Stimulated activated CD4-positive, alpha-beta T cell treated with anti-CD3 and anti-CD28 coated beads, Interleukin-4, amount 100 ng/mL, for 4 hours (primary cell): ENCODE data around the gene GPR108.

Experiments used
- DNase-seq, 2 experiments: peaks; one replicate each; pipeline ENCODE4 v3.0.0-alpha.2; 2020

The GPR108 gene

GRCh38 chr19:6700586-6701316 lies 36.6 kb downstream of the GPR108 start:
- DNase-seq, result no peak

DNA sequence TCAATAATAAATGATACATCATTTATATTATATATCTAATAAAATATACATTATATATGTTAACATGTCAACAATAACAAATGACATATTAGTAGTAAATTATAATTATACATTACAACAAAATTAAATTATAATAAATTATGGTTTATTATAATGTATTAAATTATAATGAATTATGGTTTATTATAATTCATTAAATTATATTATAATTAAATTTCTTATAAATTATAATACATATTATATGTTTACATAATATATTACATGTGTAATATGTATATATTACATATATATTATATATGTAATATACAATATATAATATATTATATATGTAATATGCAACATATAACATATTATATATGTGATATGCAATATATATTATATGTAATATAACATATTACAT lies 37.4 kb downstream of the GPR108 start:
- no peak for DNase-seq

GRCh38 chr19:6697291-6697690 lies 40.1 kb downstream of the GPR108 start:
- DNase-seq, result no peak

- DNase-seq, result no peak
These were observed 41.0 kb downstream of the GPR108 start for GRCh38 chr19:6696239-6696820.

GRCh38 chr19:6694147-6694815 lies 43.1 kb downstream of the GPR108 start:
- DNase-seq, result no peak

GRCh38 chr19:6693681-6694080 lies 43.7 kb downstream of the GPR108 start:
- DNase-seq, result no peak

DNA sequence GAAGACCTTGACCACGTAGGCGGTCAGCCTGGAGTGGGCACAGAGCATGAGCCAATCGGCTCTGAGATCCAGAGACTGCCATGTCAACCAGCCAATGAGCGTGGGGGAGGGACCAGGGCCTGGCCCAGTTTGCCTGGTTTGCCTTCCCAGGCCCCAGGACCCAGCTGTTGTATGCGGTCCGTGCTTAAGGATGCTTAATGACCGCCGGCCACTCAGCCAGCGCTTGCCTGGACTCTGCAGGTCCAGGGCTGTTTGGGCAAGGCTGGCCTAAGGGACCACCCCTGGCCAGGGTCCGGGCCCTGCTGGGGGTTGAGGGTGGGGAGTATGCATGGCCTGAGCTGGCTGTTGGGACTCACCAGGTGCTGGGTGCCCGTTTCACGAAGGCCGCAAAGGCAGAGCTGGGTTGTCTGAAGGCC lies 44.3 kb downstream of the GPR108 start:
- DNase-seq, result no peak

DNA sequence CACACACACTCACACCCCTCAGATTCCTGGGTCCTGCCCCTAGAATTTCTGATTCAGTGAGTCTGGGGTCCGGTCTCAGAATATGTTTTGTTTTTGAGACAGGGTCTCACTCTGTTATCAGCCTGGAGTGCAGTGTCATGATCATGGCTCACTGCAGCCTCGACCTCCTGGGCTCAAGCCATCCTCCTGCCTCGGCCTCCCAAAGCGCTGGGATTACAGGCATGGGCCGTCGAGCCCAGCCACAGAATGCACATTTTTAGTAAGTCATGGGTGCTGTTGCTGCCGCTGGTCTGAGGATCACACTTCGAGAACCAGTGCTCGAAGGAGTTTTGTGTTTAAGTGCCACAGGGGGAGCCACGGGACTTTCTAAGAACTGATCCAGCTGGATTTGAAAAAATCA lies 45.4 kb downstream of the GPR108 start:
- no peak for DNase-seq

DNA sequence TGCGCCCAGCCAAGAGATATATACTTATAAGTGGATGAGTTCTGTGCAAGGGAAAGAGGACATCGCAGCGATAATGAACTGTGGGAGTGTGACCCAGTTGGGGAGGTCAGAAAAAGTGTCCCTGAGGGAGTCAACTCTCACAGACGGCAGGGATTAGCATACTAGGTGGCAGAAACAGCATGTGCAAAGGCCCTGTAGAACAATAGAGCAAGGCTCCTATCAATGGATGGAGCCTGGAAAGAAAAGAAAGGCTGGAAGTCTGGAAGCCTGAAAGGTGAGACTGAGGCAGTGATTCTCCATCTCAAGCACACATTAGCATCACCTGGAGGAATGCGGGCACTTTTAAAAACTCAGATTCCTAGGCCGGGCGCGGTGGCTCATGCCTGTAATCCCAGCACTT lies 46.0 kb downstream of the GPR108 start:
- DNase-seq, result no peak

GRCh38 chr19:6690160-6690885 lies 47.1 kb downstream of the GPR108 start:
- no peak for DNase-seq

GRCh38 chr19:6687114-6687513 lies 50.3 kb downstream of the GPR108 start:
- DNase-seq, result no peak

- DNase-seq, result no peak
These were observed 50.8 kb downstream of the GPR108 start for GRCh38 chr19:6686628-6686975.

DNA sequence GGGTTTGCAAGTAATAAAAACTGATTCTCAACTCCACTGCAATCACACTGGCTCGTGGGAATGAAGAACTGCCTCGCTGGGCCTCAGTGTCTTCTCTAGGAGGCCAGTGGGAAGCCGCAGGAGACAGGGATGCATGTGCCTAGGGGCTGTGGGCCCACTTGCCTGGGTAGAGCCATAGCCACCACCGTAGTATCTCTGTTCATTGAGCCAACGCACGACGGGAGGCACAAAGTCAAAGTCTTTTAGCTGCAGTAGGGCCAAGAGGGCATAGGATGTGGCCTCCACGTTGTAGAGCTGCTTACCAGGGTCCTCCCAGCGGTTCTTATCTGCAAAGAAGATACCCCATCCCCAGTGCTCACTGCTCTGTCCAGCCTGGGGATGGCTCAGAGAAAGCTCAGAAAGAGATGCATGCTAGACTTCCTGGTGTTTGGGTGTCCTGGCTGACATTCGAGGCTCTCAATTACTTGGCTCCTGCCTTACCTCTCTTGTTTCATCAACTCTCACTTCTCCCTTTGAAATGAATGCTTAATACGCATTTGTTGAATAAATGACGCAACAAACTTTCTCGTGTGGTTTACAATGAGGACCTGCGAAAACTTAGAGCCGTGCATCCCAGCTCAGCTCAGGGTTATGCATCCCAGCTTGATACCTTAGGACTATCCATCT lies 51.3 kb downstream of the GPR108 start:
- DNase-seq, result no peak

DNA sequence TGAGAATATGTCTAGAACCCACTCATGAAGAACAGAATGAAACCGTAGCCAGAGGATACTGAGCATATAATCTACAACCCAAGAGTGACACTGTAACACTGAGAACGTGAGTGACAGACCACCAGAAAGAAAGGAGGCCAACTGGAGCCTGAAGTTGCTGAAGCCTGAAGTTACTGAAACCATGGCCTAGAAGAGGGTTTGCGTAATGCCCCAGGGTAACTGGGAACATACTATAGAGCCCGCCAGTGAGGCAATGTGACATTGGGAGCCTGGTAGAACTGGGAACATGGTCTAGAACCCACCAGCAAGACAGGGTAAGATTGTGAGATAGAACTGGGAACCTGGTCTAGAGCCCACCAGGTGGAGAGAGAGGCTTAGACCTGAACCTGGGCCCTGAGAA lies 51.9 kb downstream of the GPR108 start:
- no peak for DNase-seq

- no peak for DNase-seq
These were observed 53.4 kb downstream of the GPR108 start for GRCh38 chr19:6683971-6684370.

DNA sequence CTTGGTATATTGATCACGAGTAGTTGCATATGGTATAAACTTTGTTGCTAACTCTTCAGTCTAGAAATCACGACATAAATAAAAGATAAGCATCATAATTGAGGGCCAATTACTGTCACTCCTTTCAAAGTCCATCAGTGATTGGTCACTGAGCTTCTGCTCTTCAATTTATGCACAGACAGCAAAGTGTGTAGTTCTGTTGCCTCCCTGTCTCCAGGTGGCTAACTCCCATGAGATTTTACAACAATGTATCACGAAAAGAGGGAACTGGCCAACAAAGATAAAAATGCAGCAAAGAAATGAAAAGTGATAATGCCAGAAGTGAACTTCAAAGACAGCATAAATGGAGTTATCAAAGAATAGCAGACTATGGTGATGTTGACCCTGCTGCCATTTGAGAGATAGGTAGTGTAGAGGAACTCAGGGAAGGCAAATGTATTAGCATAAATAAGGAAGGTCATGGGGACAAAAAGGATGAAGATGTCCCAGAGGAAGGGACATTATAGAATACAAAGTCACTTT lies 54.7 kb downstream of the GPR108 start:
- no peak for DNase-seq

DNA sequence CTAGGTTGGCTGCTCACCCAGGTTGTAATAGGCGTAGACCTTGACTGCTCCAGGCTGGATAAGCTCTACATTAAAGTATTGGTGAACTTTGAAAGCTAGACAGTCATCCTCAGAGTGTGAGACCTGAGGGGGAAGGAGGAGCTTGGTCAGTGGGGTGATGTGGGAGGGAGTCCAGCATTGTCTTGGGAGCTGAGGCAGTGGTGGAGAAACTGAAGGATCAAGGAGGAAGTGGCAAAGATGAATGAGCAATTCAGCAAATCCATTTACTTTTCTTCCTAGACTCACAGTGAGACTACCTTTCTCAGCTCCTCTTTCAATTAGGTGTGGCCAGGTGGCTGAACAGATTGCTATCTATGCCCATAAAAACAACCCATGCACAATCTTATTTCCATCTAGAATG lies 57.2 kb downstream of the GPR108 start:
- DNase-seq, result no peak
